Measurements from ENCODE around the gene PDE4D. TPM values are rescaled to one million over a fixed set of nuclear protein-coding genes. Genes with fewer than 3 reads are reported as not detected.
A peak's percentile ranks its signal among the peaks of the same experiment; 100 is the strongest.

PDE4D gene
- total RNA-seq, 1 experiment from 2014 or later: 3.3 TPM

GRCh38 chr5:59357381-59357977 is 536.0 kb downstream of the PDE4D start (continued):
- no peak for TF ChIP-seq FOXP4 (CRISPR knock-in tag; IDR thresholded peaks at IDR 0.05)

GRCh38 chr5:59356813-59357380 is 536.6 kb downstream of the PDE4D start:
- ChIA-PET POLR2A (interaction anchor here (0.6 kb wide), 1 partner anchor 29 kb away, joined by 3 read pairs; no protein-coding TSS in a partner anchor), CTCF (interaction anchor here (0.6 to 3.8 kb wide), 7 partner anchors 11 to 506 kb away, joined by 3 to 36 read pairs (median 3); no protein-coding TSS in a partner anchor)
- ATAC-seq: peak; percentile 98

DNA sequence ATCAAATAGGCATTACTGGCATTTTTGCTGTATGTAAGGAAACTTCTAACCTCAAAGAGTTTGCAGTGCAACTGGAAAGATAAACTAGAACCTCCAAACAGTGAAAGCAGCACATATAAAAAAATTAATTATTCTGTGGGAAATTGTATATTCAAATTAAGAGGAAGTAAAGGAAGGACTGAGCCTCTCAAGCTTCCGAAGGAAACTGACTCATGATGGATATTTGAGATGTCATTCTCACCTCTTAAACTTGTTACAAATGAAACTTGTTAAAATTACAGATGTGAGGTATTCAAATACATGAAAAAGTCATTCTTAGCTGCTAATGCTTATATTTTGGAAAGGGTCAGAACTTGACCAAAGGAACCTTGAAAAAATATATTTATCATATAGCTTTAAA is 538.7 kb downstream of the PDE4D start:
- CTCF ChIA-PET: interaction anchor here (1.1 to 1.9 kb wide), 3 partner anchors 13 to 166 kb away, joined by 3 to 7 read pairs (median 5); no protein-coding TSS in a partner anchor
- Mint-ChIP-seq H3K27me3 (ENCODE audit: low read depth) (no peaks in the 10 kb centered on the region), H3K36me3 (no peaks in the 10 kb centered on the region), H3K4me1 (peaks cover 40% of the 10 kb centered on the region), H3K4me3 (no peak overlapping the region), H3K27ac (no peak overlapping the region), H3K9me3 (no peaks in the 10 kb centered on the region)
- ATAC-seq: no peak
- POLR2A ChIA-PET: no interaction called here
- no peak for DNase-seq (ENCODE audit: low spot score)
- TF ChIP-seq GTF2I (CRISPR knock-in tag; conservative IDR thresholded peaks at IDR 0.05) (no peak), GABPB1 (CRISPR knock-in tag; IDR thresholded peaks at IDR 0.05) (no peak), ZNF263 (CRISPR knock-in tag; IDR thresholded peaks at IDR 0.05; ENCODE audit: low read depth) (no peak), RELA (CRISPR knock-in tag; IDR thresholded peaks at IDR 0.05; ENCODE audit: borderline replicate concordance) (no peak), HMGA2 (CRISPR knock-in tag; IDR thresholded peaks at IDR 0.05) (no peak)
- TF ChIP-seq, protein P1, sequence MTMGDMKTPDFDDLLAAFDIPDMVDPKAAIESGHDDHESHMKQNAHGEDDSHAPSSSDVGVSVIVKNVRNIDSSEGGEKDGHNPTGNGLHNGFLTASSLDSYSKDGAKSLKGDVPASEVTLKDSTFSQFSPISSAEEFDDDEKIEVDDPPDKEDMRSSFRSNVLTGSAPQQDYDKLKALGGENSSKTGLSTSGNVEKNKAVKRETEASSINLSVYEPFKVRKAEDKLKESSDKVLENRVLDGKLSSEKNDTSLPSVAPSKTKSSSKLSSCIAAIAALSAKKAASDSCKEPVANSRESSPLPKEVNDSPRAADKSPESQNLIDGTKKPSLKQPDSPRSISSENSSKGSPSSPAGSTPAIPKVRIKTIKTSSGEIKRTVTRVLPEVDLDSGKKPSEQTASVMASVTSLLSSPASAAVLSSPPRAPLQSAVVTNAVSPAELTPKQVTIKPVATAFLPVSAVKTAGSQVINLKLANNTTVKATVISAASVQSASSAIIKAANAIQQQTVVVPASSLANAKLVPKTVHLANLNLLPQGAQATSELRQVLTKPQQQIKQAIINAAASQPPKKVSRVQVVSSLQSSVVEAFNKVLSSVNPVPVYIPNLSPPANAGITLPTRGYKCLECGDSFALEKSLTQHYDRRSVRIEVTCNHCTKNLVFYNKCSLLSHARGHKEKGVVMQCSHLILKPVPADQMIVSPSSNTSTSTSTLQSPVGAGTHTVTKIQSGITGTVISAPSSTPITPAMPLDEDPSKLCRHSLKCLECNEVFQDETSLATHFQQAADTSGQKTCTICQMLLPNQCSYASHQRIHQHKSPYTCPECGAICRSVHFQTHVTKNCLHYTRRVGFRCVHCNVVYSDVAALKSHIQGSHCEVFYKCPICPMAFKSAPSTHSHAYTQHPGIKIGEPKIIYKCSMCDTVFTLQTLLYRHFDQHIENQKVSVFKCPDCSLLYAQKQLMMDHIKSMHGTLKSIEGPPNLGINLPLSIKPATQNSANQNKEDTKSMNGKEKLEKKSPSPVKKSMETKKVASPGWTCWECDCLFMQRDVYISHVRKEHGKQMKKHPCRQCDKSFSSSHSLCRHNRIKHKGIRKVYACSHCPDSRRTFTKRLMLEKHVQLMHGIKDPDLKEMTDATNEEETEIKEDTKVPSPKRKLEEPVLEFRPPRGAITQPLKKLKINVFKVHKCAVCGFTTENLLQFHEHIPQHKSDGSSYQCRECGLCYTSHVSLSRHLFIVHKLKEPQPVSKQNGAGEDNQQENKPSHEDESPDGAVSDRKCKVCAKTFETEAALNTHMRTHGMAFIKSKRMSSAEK (CRISPR knock-in tag; IDR thresholded peaks at IDR 0.05; ENCODE audit: borderline replicate concordance): no peak
- TF ChIP-seq, protein P2, sequence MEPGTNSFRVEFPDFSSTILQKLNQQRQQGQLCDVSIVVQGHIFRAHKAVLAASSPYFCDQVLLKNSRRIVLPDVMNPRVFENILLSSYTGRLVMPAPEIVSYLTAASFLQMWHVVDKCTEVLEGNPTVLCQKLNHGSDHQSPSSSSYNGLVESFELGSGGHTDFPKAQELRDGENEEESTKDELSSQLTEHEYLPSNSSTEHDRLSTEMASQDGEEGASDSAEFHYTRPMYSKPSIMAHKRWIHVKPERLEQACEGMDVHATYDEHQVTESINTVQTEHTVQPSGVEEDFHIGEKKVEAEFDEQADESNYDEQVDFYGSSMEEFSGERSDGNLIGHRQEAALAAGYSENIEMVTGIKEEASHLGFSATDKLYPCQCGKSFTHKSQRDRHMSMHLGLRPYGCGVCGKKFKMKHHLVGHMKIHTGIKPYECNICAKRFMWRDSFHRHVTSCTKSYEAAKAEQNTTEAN (CRISPR knock-in tag; IDR thresholded peaks at IDR 0.05): no peak

More at GRCh38 chr5:59356813-59357380, 536.6 kb downstream of the PDE4D start:
- Mint-ChIP-seq H3K4me3 (no peak overlapping the region), H3K27ac (peak overlapping the region; percentile 60; the same call in 1 of the 2 replicates), H3K9me3 (no peaks in the 10 kb centered on the region), H3K27me3 (ENCODE audit: low read depth) (no peaks in the 10 kb centered on the region), H3K36me3 (no peaks in the 10 kb centered on the region), H3K4me1 (peaks cover 45% of the 10 kb centered on the region)
- no peak for TF ChIP-seq MYBL2 (CRISPR knock-in tag; IDR thresholded peaks at IDR 0.05)
- TF ChIP-seq, protein P3, sequence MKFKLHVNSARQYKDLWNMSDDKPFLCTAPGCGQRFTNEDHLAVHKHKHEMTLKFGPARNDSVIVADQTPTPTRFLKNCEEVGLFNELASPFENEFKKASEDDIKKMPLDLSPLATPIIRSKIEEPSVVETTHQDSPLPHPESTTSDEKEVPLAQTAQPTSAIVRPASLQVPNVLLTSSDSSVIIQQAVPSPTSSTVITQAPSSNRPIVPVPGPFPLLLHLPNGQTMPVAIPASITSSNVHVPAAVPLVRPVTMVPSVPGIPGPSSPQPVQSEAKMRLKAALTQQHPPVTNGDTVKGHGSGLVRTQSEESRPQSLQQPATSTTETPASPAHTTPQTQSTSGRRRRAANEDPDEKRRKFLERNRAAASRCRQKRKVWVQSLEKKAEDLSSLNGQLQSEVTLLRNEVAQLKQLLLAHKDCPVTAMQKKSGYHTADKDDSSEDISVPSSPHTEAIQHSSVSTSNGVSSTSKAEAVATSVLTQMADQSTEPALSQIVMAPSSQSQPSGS (CRISPR knock-in tag; IDR thresholded peaks at IDR 0.05; ENCODE audit: borderline replicate concordance, low read depth): no peak
- TF ChIP-seq CREB1 (CRISPR knock-in tag; IDR thresholded peaks at IDR 0.05): no peak
- no peak for TF ChIP-seq GTF2I (CRISPR knock-in tag; conservative IDR thresholded peaks at IDR 0.05)
- TF ChIP-seq ZBTB21 (CRISPR knock-in tag; IDR thresholded peaks at IDR 0.05; ENCODE audit: borderline replicate concordance): no peak
- TF ChIP-seq ZNF416 (CRISPR knock-in tag; IDR thresholded peaks at IDR 0.05): no peak
- TF ChIP-seq ESRRA (CRISPR knock-in tag; IDR thresholded peaks at IDR 0.05; ENCODE audit: borderline replicate concordance): no peak
- TF ChIP-seq SOX15 (CRISPR knock-in tag; IDR thresholded peaks at IDR 0.05): no peak
- TF ChIP-seq ZNF671 (CRISPR knock-in tag; IDR thresholded peaks at IDR 0.05): no peak
- no peak for TF ChIP-seq FOXJ3 (CRISPR knock-in tag; IDR thresholded peaks at IDR 0.05; ENCODE audit: borderline replicate concordance)
- TF ChIP-seq NR3C1 (CRISPR knock-in tag; conservative IDR thresholded peaks at IDR 0.05; ENCODE audit: low read depth): no peak
- TF ChIP-seq MAX (CRISPR knock-in tag; IDR thresholded peaks at IDR 0.05): no peak
- no peak for TF ChIP-seq SMAD3 (CRISPR knock-in tag; IDR thresholded peaks at IDR 0.05; ENCODE audit: borderline replicate concordance)
- no peak for TF ChIP-seq GRHL2 (CRISPR knock-in tag; IDR thresholded peaks at IDR 0.05; ENCODE audit: insufficient replicate concordance, severe bottlenecking)
- no peak for TF ChIP-seq RELA (CRISPR knock-in tag; IDR thresholded peaks at IDR 0.05; ENCODE audit: borderline replicate concordance)
- TF ChIP-seq ZNF232 (CRISPR knock-in tag; IDR thresholded peaks at IDR 0.05): no peak
- TF ChIP-seq, protein P4, sequence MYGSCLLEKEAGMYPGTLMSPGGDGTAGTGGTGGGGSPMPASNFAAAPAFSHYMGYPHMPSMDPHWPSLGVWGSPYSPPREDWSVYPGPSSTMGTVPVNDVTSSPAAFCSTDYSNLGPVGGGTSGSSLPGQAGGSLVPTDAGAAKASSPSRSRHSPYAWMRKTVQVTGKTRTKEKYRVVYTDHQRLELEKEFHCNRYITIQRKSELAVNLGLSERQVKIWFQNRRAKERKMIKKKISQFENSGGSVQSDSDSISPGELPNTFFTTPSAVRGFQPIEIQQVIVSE (CRISPR knock-in tag; IDR thresholded peaks at IDR 0.05; ENCODE audit: borderline replicate concordance): no peak
- TF ChIP-seq, protein P5, sequence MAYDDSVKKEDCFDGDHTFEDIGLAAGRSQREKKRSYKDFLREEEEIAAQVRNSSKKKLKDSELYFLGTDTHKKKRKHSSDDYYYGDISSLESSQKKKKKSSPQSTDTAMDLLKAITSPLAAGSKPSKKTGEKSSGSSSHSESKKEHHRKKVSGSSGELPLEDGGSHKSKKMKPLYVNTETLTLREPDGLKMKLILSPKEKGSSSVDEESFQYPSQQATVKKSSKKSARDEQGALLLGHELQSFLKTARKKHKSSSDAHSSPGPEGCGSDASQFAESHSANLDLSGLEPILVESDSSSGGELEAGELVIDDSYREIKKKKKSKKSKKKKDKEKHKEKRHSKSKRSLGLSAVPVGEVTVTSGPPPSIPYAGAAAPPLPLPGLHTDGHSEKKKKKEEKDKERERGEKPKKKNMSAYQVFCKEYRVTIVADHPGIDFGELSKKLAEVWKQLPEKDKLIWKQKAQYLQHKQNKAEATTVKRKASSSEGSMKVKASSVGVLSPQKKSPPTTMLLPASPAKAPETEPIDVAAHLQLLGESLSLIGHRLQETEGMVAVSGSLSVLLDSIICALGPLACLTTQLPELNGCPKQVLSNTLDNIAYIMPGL (CRISPR knock-in tag; IDR thresholded peaks at IDR 0.05): no peak
- no peak for TF ChIP-seq ZNF263 (CRISPR knock-in tag; IDR thresholded peaks at IDR 0.05; ENCODE audit: low read depth)
- peak; percentile 47 for DNase-seq (ENCODE audit: low spot score)
